GM06990 (cell line): ENCODE measurements around the gene LOXL1.

Experiments
- DNase-seq: peaks from one replicate; pipeline ENCODE4 v3.0.0-alpha.2; 2011; ENCODE audit not compliant: insufficient read length; ENCODE audit errors: extremely low read depth
- H3K27me3 ChIP-seq: replicated peaks from 2 replicates; pipeline ENCODE4 v1.6.0; 2011; ENCODE audit warnings: low read length; ENCODE audit not compliant: control insufficient read depth, insufficient read depth
- H3K36me3 ChIP-seq: 2 replicates; pipeline ENCODE4 v1.5.1; 2011; ENCODE audit warnings: low read length; ENCODE audit not compliant: control insufficient read depth, insufficient read depth
- H3K4me3 ChIP-seq: replicated peaks from 2 replicates; pipeline ENCODE4 v1.5.1; 2011; ENCODE audit warnings: low read depth, mild to moderate bottlenecking, control low read depth, low read length
- CTCF ChIP-seq: IDR thresholded peaks from 2 replicates; pipeline ENCODE4 v1.5.1; 2011; ENCODE audit warnings: low read length, control low read depth, mild to moderate bottlenecking, inconsistent platforms; ENCODE audit not compliant: insufficient read depth, poor library complexity, severe bottlenecking

The LOXL1 gene

DNA sequence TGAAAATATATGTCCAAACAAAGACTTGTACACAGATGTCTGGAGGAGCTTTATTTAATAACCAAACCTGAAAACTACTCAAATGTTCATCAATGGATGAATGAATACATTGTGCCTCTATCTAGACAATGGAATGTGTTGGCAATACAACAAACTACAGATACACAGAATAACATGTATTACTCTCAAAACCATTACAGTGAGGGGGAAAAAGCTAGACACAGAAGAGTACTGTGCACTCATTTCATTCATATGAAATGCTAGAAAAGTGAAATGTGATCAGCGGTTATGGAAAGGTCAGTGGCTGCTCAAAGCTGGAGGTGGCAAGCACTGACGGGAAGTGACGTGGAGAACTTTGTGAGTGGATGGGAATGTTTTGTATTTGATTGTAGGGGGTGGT is 52.6 kb downstream of the LOXL1 start:
- Histone ChIP-seq H3K27me3 (no peaks in the 10 kb centered on the region), H3K36me3 (0 out of 2 replicates have a peak, but pooled peaks cover 1% of the 10 kb centered on the region), H3K4me3 (no peak overlapping the region)
- DNase-seq = no peak
- TF ChIP-seq CTCF = no peak

DNA sequence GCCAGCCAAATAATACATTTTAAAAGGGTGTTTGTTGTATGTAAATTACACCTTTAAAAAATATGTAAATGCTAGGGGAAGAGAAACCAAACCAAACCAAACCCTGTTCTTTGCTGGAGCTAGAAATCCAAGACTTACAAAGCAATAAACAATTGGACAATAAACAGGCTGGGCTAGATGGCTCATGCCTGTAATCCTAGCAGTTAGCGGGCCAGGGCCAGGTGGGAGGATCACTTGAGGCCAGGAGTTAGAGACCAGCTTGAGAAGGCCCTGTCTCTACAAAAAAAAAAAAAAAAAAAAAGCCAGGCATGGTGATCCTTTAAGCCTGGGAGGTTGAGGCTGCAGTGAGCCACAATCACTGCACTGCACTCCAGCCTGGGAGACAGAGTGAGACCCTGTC is 53.4 kb downstream of the LOXL1 start:
- Histone ChIP-seq H3K36me3 (peaks cover 6% of the 10 kb centered on the region), H3K27me3 (no peaks in the 10 kb centered on the region), H3K4me3 (no peak overlapping the region)
- DNase-seq = no peak
- TF ChIP-seq CTCF = no peak

DNA sequence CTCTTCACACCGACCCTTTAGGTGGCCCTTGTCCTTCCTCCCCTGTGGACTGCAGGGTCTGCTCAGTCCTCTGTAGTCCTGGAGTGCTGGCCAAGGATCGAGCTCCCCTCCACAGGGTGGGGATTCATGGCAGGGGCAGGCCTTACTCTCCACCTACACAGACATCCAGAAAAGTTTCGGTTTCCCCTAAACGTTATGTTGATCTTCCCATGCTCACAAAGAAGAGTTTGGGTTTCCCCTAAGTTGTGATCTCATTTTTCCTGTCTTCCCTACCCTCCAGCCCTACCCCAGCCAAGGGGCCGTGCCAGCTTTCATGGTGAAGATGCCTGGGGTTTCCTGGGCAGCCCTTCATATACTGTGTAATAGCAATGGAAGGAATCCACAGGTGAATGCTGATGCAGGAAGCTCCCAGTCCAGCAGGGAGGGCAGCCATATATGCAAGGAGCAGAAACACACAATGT is 55.5 kb downstream of the LOXL1 start:
- no peak for TF ChIP-seq CTCF
- Histone ChIP-seq H3K4me3 (no peak overlapping the region), H3K27me3 (no peaks in the 10 kb centered on the region), H3K36me3 (peaks cover 7% of the 10 kb centered on the region)
- DNase-seq = no peak

DNA sequence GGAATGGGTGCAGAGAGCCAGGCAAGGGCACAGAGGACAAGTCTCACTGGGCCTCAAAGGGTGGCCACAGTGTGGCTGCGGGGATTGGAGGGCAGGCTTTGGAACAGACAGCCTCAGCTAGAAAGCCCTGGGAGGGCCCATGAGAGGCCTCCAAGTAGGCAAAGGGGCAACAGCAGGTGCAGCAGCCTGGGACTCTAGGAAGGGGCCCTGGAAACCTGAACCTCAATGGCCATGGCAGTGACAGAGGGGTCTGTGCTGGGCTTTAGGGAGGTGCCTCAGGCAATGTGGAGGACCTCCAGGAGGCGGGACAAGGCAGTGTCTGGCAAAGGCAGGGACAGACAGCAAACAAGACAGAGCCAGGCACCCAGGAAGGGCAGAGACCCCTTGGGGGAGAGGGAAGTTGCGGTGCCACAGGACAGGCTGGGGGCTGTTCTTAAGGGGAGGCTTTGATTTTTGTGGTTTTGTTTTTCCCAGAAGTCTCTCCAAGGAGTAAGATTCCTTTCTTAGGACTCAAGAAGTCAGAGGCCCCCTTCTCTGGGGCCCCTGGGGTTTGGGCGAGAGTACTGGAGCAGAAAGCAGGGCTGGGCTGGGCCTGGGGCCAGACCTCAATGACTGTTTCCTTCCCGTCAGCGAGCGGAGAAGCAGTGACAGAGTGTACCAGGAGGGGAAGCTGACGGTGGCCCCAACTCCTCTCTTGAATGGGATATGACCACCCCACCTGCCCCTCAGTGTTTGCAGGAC is 56.1 kb downstream of the LOXL1 start:
- TF ChIP-seq CTCF = no peak
- no peak overlapping the region for H3K4me3 ChIP-seq
- DNase-seq = no peak

GRCh38 chr15:73983211-73983727 is 57.0 kb downstream of the LOXL1 start:
- H3K4me3 ChIP-seq = no peak overlapping the region
- no peak for TF ChIP-seq CTCF
- H3K27me3 ChIP-seq = no peaks in the 10 kb centered on the region
- DNase-seq = no peak
- peaks cover 7% of the 10 kb centered on the region for H3K36me3 ChIP-seq

More for the DNA sequence above, 56.1 kb downstream of the LOXL1 start:
- Histone ChIP-seq H3K27me3 (no peaks in the 10 kb centered on the region), H3K36me3 (peaks cover 7% of the 10 kb centered on the region)
